GM18519 (cell line): ENCODE data around the gene CDH4.

Experiments used
- ATAC-seq: cut with Tn5 transposase; IDR thresholded peaks from one replicate; pipeline ENCODE4 v1.9.1; 2021; ENCODE audit warnings: mild to moderate bottlenecking, moderate library complexity; ENCODE audit not compliant: unreplicated experiment, low FRiP score

Gene CDH4

GRCh38 chr20:61321481-61321880, 69.4 kb downstream of the CDH4 start:
- no peak for ATAC-seq

GRCh38 chr20:61322151-61322865, 70.2 kb downstream of the CDH4 start:
- no peak for ATAC-seq

- ATAC-seq = no peak
Observed at GRCh38 chr20:61324906-61325305, 72.8 kb downstream of the CDH4 start.

- ATAC-seq = no peak
Observed at GRCh38 chr20:61325718-61326117, 73.7 kb downstream of the CDH4 start.

- no peak for ATAC-seq
Observed at GRCh38 chr20:61328911-61329558, 77.0 kb downstream of the CDH4 start.

- no peak for ATAC-seq
Observed at GRCh38 chr20:61330441-61330840, 78.4 kb downstream of the CDH4 start.

GRCh38 chr20:61331543-61331942, 79.5 kb downstream of the CDH4 start:
- no peak for ATAC-seq

- ATAC-seq = no peak
Observed at GRCh38 chr20:61332016-61332975, 80.2 kb downstream of the CDH4 start.

GRCh38 chr20:61333484-61334108, 81.5 kb downstream of the CDH4 start:
- ATAC-seq = no peak

GRCh38 chr20:61340157-61340556, 88.1 kb downstream of the CDH4 start:
- no peak for ATAC-seq

GRCh38 chr20:61341605-61342004, 89.5 kb downstream of the CDH4 start:
- ATAC-seq = no peak

- no peak for ATAC-seq
Observed at GRCh38 chr20:61343934-61344333, 91.9 kb downstream of the CDH4 start.

GRCh38 chr20:61345656-61346055, 93.6 kb downstream of the CDH4 start:
- no peak for ATAC-seq

- ATAC-seq = no peak
Observed at GRCh38 chr20:61346996-61347395, 94.9 kb downstream of the CDH4 start.

GRCh38 chr20:61347443-61347842, 95.4 kb downstream of the CDH4 start:
- ATAC-seq = no peak

GRCh38 chr20:61349447-61350165, 97.5 kb downstream of the CDH4 start:
- ATAC-seq = no peak

- no peak for ATAC-seq
Observed at GRCh38 chr20:61350500-61351250, 98.6 kb downstream of the CDH4 start.

GRCh38 chr20:61352346-61353260, 100.5 kb downstream of the CDH4 start:
- no peak for ATAC-seq
